EL (cell line): Measurements from ENCODE around the gene XYLB.
"Not testable (repeated sequence)": the region's sequence is repeated elsewhere in the genome, so short reads cannot be mapped to it uniquely, and the experiment has no call there.

Source experiments
- DNase-seq: peaks from one replicate; pipeline ENCODE4 v3.0.0-alpha.2; 2016

The XYLB gene

GRCh38 chr3:38346587-38347410, at the start of gene XYLB:
XYLB (plus strand) TSS chr3:38346785; CDS start chr3:38346869, 84 bp downstream.
- peak; percentile 83 for DNase-seq

GRCh38 chr3:38297053-38297452, 49.5 kb upstream of the XYLB start:
- DNase-seq, result not testable (repeated sequence)

- DNase-seq, result no peak
Observed at GRCh38 chr3:38297537-38297936, 49.0 kb upstream of the XYLB start.

- peak; percentile 19 for DNase-seq
Observed at GRCh38 chr3:38297947-38298711, 48.5 kb upstream of the XYLB start.

GRCh38 chr3:38306941-38307340, 39.6 kb upstream of the XYLB start:
- no peak for DNase-seq

GRCh38 chr3:38307599-38307998, 39.0 kb upstream of the XYLB start:
- no peak for DNase-seq

- DNase-seq, result no peak
Observed at GRCh38 chr3:38308456-38308855, 38.1 kb upstream of the XYLB start.

- no peak for DNase-seq
Observed at GRCh38 chr3:38311476-38311875, 35.1 kb upstream of the XYLB start.

GRCh38 chr3:38311941-38312340, 34.6 kb upstream of the XYLB start:
- no peak for DNase-seq

- DNase-seq, result no peak
Observed at GRCh38 chr3:38312356-38312755, 34.2 kb upstream of the XYLB start.

- DNase-seq, result no peak
Observed at GRCh38 chr3:38313263-38313662, 33.3 kb upstream of the XYLB start.

GRCh38 chr3:38313695-38314094, 32.9 kb upstream of the XYLB start:
- no peak for DNase-seq

- DNase-seq, result peak; percentile 6
Observed at GRCh38 chr3:38314112-38314763, 32.3 kb upstream of the XYLB start.

GRCh38 chr3:38314764-38315487, 31.7 kb upstream of the XYLB start:
- DNase-seq, result no peak

- DNase-seq, result no peak
Observed at GRCh38 chr3:38315488-38316230, 30.9 kb upstream of the XYLB start.

GRCh38 chr3:38316356-38317191, 30.0 kb upstream of the XYLB start:
- DNase-seq, result no peak

GRCh38 chr3:38317192-38317759, 29.3 kb upstream of the XYLB start:
- DNase-seq, result peak; percentile 25

- no peak for DNase-seq
Observed at GRCh38 chr3:38318766-38319671, 27.6 kb upstream of the XYLB start.

- DNase-seq, result not testable (repeated sequence)
Observed at GRCh38 chr3:38320638-38321037, 25.9 kb upstream of the XYLB start.

- no peak for DNase-seq
Observed at GRCh38 chr3:38323060-38323459, 23.5 kb upstream of the XYLB start.
